ENCODE measurements around the gene CREBBP. TPM values are rescaled to one million over a fixed set of nuclear protein-coding genes. Genes with fewer than 3 reads are reported as not detected.

The CREBBP gene
- polyA plus RNA-seq, 3 donors = 66.1 to 90.0 (median 88.5) TPM

DNA sequence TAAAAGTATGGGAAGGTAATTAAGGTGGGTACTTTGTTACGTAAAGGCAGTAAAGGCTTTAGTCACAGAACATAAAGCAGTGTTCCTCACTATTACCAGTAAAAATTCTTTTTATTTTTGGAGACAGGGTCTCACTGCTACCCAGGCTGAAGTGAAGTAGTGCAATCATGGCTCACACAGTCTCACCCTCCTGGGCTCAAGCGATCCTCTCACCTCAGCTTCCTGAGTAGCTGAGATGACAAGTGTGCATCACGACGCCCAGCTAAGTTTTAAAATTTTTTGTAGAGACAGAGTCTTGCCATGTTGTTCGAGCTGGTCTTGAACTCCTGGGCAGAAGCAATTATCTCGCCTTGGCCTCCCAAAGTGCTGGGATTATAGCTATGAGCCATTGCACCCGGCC lies 80.5 kb downstream of the CREBBP start:
- no peak for DNase-seq

DNA sequence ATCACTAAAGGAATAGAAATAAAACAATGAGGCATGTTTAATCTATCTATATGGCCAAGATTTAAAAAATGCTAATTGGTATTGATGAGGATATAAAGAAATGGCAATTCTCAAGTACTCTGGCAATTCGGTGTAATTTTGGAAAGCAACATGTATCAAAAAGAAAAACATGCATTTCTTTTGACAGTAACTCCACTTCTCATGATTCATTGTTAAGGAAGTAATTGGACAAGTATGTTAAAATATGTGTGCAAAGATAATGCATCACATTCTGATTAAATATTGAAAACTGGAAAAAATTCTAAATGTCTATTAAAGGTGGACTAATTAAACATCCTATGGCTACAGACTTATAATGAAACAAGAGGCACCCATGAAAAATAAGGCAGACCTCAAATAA lies 81.2 kb downstream of the CREBBP start:
- no peak for DNase-seq

GRCh38 chr16:3798838-3799237 lies 81.7 kb downstream of the CREBBP start:
- no peak for DNase-seq

GRCh38 chr16:3797904-3798811 lies 82.4 kb downstream of the CREBBP start:
- DNase-seq = no peak

DNA sequence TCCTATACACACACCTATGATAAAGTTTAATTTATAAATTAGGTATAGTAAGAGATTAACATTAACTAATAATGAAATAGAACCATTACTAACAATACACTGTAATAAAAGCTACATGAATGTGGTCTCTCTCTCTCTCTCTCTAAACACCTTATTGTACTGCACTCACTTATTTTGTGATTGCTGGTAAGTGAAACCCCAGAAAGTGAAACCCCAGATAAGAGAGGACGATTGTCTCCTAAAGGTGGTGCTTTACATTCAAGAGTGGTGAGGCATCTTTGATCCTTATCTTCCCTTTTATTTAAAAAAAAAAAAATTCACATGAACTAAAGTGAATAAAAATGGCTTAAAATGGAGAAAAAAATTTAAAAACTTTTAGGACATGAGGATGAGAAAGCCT lies 83.0 kb downstream of the CREBBP start:
- no peak for DNase-seq

GRCh38 chr16:3793161-3793576 lies 87.3 kb downstream of the CREBBP start:
- no peak for DNase-seq

DNA sequence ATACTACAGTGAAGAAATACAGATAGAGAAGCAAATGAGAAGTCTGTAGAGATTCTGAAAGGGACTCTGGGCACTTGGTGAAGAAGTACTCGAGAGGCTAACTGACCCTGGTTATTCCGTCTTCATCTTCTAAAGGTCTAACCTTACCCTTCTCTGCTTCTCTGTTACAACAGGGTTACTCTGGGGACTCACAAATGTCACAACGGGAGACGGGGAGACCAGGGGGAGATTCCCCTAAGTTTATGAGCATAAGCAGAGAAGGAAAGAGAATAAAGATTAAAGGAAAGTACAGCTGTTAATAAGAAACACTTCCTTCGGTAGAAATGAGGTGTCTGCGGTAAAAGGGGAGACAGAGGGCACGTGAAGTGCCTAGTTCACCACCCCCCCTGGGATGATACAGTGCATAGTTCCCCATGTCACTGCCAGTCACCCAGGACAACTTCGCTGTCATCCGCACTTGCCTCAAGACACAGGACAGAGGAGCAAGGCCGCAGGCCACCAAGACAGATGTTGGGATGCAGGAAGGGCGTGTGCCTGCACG lies 88.0 kb downstream of the CREBBP start:
- no peak for DNase-seq

- DNase-seq = no peak
Measured at GRCh38 chr16:3791701-3792100, 88.8 kb downstream of the CREBBP start.

- DNase-seq = no peak
Measured at GRCh38 chr16:3789375-3790099, 91.0 kb downstream of the CREBBP start.

DNA sequence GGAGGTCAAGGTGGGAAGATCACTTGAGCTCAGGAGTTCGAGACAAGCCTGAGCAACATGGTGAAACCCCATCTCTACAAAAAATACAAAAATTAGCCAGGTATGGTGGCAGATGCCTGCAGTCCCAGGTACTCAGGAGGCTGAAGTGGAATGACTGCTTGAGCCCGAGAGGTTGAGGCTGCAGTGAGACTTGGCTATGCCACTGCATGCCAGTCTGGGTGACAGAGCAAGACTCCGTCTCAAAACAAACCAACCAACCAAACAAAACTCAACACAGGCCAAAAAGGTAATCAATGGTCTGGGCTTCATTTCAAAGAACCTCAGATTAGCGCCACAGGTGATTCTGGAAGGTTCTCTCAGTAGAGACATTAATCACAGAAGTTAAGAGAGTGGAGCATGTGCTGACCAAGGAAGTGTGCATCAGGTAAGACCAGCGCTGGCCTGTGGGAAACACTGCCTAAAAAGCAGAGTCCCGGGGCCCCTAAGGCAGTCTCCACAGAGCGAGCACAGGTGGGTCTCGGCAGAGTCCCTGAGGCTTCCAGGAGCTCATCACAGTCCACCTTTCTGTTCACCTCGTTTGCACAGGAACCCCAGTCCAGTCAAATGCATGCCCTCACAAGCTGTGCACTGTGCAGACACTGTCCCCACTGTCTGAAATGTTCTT lies 91.7 kb downstream of the CREBBP start:
- no peak for DNase-seq

DNA sequence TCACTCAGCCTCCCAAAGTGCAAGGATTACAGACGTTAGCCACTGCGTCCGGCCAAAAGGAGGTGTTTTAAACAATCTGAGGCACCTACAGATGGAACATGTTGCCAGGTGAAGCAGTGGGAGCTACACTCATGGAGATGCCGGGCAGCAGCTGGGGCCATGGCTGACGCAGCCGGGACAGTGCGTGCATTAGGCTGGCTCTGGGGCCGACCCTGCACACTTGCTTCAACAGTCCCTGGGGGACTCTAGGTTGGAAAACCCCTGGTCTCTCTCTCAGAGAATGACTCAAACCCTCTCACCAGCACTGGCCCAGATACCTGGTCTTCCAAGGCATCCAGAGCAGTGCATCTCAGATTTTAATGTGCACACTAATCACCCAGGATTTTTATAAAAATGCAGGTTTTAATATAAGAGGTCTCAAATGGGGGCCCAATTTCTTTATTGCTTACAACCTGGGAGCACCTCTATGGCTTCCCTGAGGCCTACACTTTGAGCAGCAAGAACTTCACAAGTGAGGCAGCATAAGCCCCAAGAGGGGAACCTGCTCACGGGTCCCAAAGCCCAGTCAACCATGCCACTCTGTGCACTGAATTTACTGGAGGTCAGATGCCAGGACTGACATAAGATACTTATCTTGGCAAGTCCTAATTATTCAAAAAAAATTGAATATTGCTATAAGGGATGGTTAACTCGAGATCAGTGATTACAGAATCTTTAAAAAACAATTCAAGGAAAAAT lies 92.4 kb downstream of the CREBBP start:
- no peak for DNase-seq

DNA sequence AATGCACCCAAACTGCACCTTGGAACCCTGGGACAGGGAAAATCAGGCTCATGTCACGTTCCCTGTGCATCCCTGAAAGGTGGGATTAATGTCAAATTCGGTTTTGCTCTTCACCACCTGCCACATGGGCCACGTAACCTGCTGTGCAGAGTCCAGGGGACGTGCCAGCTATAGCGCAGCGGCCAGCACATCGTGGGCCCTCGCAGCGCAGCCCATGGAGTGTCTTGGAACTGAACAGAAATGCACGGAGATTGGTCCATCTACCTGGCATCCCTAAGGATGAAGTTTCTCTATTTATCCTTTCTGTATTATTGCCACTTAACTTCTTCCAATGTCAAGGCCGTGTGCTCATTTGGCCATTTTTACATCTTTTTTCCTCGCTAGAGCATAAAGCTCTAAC lies 95.1 kb downstream of the CREBBP start:
- no peak for DNase-seq

DNA sequence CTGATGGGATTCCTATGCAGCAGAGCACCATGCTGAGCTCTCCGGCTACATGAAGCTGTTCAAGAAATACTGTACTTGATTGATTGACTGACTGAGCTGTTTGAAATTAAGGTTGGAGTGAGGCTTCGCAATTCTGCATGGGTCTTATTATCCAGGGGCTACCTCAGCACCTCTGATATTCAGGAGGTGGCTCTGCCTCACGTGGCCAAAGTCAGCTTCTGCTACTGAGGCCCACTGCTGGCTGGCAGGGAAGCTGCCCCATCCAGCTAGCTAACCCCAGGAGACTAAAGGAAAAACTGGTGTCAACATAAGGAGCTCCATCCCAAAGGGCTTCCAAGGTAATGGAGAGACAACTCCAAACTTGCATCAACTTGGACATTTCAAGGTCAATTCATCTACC lies 97.0 kb downstream of the CREBBP start:
- DNase-seq = no peak

DNA sequence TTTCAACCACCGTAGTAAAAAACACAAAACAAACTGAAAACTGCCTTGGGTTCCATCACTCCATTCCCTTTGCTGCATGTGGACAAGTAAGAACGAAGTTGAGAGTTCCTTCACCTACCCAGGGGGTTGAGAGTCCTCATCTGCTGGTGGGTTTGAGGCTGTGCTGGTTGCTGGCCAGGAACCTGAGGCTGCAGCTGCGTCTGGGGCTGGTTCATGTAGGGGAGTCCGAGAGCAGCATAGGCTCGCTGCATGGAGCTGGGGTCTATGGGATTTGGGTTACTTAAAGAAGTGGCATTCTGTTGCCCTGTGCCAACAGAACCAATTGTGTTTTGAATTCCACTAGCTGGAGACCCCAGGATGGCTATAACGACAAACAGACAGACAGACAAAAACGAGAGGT lies 97.9 kb downstream of the CREBBP start:
- DNase-seq = no peak

GRCh38 chr16:3781421-3781820 lies 99.1 kb downstream of the CREBBP start:
- no peak for DNase-seq

DNA sequence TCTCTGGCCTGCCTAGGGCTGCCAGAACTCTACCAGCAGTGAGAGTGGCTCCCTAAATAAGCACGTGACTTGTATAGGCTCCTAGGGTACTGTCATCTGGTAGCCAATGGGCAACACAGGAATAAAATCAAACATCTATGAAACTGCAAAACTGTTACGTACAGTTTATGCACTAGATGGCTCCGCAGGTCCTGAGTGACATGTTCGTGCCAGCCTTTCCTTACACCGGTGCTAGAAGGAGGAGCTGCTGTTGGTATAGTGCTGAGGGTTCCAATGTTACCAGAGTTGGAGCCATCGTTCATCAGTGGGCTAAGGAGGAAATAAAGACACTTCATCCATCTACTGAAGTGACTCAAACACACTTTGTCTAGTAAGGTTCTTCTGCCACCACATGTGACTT lies 99.9 kb downstream of the CREBBP start:
- DNase-seq = no peak

GRCh38 chr16:3776316-3776715 lies 104.2 kb downstream of the CREBBP start:
- DNase-seq = no peak

GRCh38 chr16:3774819-3775218 lies 105.7 kb downstream of the CREBBP start:
- DNase-seq = no peak

GRCh38 chr16:3774156-3774767 lies 106.3 kb downstream of the CREBBP start:
- DNase-seq = peak; percentile 4

- DNase-seq = no peak
Measured at GRCh38 chr16:3773663-3774062, 106.8 kb downstream of the CREBBP start.

- DNase-seq = no peak
Measured at GRCh38 chr16:3771513-3771912, 109.0 kb downstream of the CREBBP start.

All from renal pelvis (tissue), 4 donors.